Karpas-422 (cell line): ENCODE measurements around the gene CCDC121. TPM values are rescaled to one million over a fixed set of nuclear protein-coding genes. Genes with fewer than 3 reads are reported as not detected.

Source experiments
- DNase-seq: peaks from one replicate; pipeline ENCODE4 v3.0.0-alpha.2; 2015
- H2AFZ ChIP-seq: fragments of 200-600 bp; sonication (generic); 2 replicates; pipeline ENCODE4 v1.6.1; 2014; ENCODE audit warnings: antibody characterized with exemption, low read length, mixed read lengths
- H3K27ac ChIP-seq: fragments of 200-600 bp; sonication (generic); 2 replicates; pipeline ENCODE4 v1.5.1; 2014; ENCODE audit warnings: mild to moderate bottlenecking, low read length, moderate library complexity
- H3K27me3 ChIP-seq: fragments of 200-600 bp; sonication (generic); 2 replicates; pipeline ENCODE4 v1.6.1; 2014; ENCODE audit warnings: low read length, mixed read lengths
- H3K36me3 ChIP-seq: fragments of 200-600 bp; sonication (generic); 2 replicates; pipeline ENCODE4 v1.6.1; 2014; ENCODE audit warnings: low read length, mixed read lengths; ENCODE audit not compliant: insufficient read depth
- H3K4me1 ChIP-seq: fragments of 200-600 bp; sonication (generic); 2 replicates; pipeline ENCODE4 v1.6.1; 2014; ENCODE audit warnings: mild to moderate bottlenecking, low read length, mixed read lengths
- H3K4me2 ChIP-seq: fragments of 200-600 bp; sonication (generic); 2 replicates; pipeline ENCODE4 v1.6.1; 2014; ENCODE audit warnings: low read length, low read depth, mild to moderate bottlenecking; ENCODE audit not compliant: poor library complexity, severe bottlenecking
- H3K4me3 ChIP-seq: fragments of 200-600 bp; sonication (generic); 2 replicates; pipeline ENCODE4 v1.5.1; 2014; ENCODE audit warnings: mild to moderate bottlenecking, antibody characterized with exemption, low read length, mixed read lengths
- H3K79me2 ChIP-seq: fragments of 200-600 bp; sonication (generic); 2 replicates; pipeline ENCODE4 v1.6.1; 2014; ENCODE audit warnings: mild to moderate bottlenecking, low read length, mixed read lengths
- H3K9ac ChIP-seq: fragments of 200-600 bp; sonication (generic); 2 replicates; pipeline ENCODE4 v1.6.0; 2014; ENCODE audit warnings: low read length
- H3K9me2 ChIP-seq: fragments of 200-600 bp; sonication (generic), shearing (Covaris generic); replicated peaks from 2 replicates; pipeline ENCODE4 v1.6.0; 2014; ENCODE audit warnings: mild to moderate bottlenecking, low read length, moderate library complexity; ENCODE audit not compliant: insufficient read depth
- H3K9me3 ChIP-seq: fragments of 300-700, 200-600 bp; sonication (generic); 2 replicates; pipeline ENCODE4 v1.6.1; 2014; ENCODE audit warnings: low read length, mixed read lengths
- H4K20me1 ChIP-seq: fragments of 200-600 bp; sonication (generic); 2 replicates; pipeline ENCODE4 v1.6.1; 2014; ENCODE audit warnings: mild to moderate bottlenecking, antibody characterized with exemption, low read length, low read depth; ENCODE audit not compliant: insufficient read depth
- total RNA-seq: library from RNA; depleted of rRNA; stranded (reverse); fragments of >200 nt; shearing (Covaris generic); gene quantifications from 2 replicates; pipeline ENCODE4 v1.2.3, GENCODE V29; 2014; ENCODE audit warnings: low replicate concordance

The CCDC121 gene
- total RNA-seq, 1 experiment from 2014 or later, result 2.9 TPM

DNA sequence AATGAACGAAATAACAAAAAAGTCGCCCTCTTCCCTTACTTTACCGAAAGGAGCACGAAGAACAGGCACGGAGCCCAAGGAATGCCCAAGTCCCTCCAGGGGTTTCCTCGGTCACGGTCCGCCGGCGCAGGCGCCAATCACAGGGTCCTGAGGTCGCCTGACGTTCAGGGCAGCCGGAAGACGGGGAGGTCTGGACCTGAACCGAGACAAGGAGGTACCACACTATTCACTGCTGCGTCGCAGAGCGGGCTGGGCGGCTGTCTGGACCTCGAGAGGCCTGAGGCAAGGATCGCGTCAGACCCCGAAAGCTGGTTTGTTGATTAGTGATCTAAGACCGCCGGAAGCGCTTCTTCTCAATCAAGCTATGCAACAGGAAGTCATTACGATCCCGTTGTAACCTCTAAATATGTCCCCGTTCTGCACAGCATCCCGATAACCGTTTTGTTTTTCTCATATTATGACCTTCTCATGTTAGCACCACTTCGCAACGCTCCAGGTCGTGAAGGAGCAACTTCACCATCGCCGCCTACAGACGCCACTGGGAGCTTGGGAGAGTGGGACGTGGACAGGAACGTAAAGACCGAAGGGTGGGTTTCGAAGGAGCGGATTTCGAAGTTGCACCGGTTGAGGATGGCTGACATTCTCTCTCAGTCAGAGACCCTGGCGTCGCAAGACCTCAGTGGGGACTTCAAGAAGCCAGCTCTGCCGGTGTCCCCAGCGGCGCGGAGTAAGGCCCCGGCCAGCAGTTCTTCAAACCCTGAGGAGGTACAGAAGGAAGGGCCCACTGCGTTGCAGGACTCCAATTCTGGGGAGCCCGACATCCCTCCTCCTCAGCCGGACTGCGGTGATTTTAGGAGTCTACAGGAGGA is 34.7 kb upstream of the CCDC121 start, which contains the start of the genes SLC4A1AP and SUPT7L:
Gene SLC4A1AP, plus strand, starts transcription at position 605 of the 869 bp plus-strand sequence. Its CDS starts 26 bp downstream, at position 631.
Gene SUPT7L, minus strand, starts transcription at position 330 of the 869 bp plus-strand sequence. CDS start 1,422 bp downstream, outside the sequence.
- no peaks in the 10 kb centered on the region for H3K9me2 ChIP-seq
- H3K9ac ChIP-seq, result peak within 1 kb of the TSS; percentile 79
- no peaks in the 10 kb centered on the region for H3K27me3 ChIP-seq
- H4K20me1 ChIP-seq, result no peaks in the 10 kb centered on the region
- no peaks in the 10 kb centered on the region for H3K9me3 ChIP-seq
- H3K4me1 ChIP-seq, result peaks cover 27% of the 10 kb centered on the region
- H3K4me3 ChIP-seq, result peak within 1 kb of the TSS; percentile 74
- peak; percentile 91 for DNase-seq
- peaks cover 28% of the 10 kb centered on the region; the same call in 1 of the 2 replicates for H3K36me3 ChIP-seq
- H3K27ac ChIP-seq, result peak within 1 kb of the TSS; percentile 78
- peaks cover 60% of the 10 kb centered on the region for H3K79me2 ChIP-seq
- H3K4me2 ChIP-seq, result peak within 1 kb of the TSS; percentile 100
- H2AFZ ChIP-seq, result peak within 1 kb of the TSS; percentile 83

DNA sequence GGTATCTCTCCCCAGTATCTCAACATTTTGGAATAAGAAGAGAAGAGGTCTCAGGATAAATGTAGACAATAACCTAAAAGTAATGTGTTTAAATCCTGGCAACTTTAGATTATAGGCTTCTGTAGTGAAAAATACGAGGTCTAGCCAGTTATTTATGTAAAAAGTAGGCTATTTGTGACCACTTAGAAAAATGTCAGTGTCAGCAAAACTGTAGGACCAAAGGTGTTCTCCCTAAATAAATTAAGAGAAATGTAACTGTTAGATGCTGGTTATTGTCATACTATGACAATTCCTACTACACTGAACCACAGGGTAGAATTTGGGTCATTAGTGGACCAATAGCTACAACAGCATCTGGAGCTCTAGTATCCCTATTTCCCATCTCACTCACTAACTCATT is 32.6 kb upstream of the CCDC121 start:
- H3K9me3 ChIP-seq, result no peaks in the 10 kb centered on the region
- peaks cover 27% of the 10 kb centered on the region for H3K4me1 ChIP-seq
- no peak overlapping the region for H2AFZ ChIP-seq
- no peaks in the 10 kb centered on the region for H3K9me2 ChIP-seq
- no peak overlapping the region for H3K4me3 ChIP-seq
- H3K27ac ChIP-seq, result no peak overlapping the region
- no peak overlapping the region for H3K4me2 ChIP-seq
- DNase-seq, result no peak
- H3K9ac ChIP-seq, result no peak overlapping the region
- H4K20me1 ChIP-seq, result no peaks in the 10 kb centered on the region
- H3K79me2 ChIP-seq, result peaks cover 71% of the 10 kb centered on the region
- H3K27me3 ChIP-seq, result no peaks in the 10 kb centered on the region
- H3K36me3 ChIP-seq, result peaks cover 40% of the 10 kb centered on the region; the same call in 1 of the 2 replicates

DNA sequence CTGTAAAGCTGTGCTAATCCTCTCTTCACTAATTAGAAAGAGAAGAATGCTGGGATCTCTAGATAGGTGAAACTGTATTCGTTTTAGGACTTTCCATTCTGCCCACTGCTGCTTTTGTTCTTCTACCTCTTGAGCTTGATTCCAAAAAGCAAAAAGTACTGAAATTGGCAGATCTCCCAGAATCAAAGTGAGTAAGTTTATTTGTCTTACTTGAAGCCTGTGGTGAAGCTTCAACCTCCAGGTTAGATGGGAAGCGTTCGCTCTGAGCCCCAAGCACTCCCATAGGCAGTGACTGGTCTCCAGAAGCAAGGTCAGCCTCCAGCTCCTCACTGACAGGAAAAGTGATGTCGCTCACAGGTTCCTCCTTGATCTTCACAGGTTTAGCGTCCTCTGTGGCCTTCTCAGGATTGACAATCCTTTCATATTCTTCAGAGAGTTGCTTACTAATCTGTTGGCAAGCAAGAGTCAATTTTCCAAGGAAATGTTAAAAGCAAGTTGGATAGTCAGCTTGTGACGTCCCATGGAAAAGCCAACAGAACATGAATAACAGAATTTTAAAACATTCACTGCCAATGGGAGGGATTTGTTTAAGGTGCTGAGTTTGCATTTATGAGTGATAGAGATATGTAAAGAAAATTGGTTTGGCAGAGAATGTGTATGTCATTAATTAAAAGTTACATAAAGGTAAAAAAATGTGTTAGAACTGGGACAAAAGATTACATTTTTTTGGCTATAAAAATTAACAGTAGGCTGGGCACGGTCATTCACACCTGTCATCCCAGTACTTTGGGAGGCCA is 26.5 kb upstream of the CCDC121 start:
- no peaks in the 10 kb centered on the region for H4K20me1 ChIP-seq
- no peak overlapping the region for H3K27ac ChIP-seq
- H3K79me2 ChIP-seq, result peaks cover 19% of the 10 kb centered on the region
- H3K27me3 ChIP-seq, result no peaks in the 10 kb centered on the region
- no peak overlapping the region for H2AFZ ChIP-seq
- no peaks in the 10 kb centered on the region for H3K9me3 ChIP-seq
- H3K9me2 ChIP-seq, result no peaks in the 10 kb centered on the region
- no peak for DNase-seq
- no peak overlapping the region for H3K4me2 ChIP-seq
- peaks cover 3% of the 10 kb centered on the region; the same call in 1 of the 2 replicates for H3K4me1 ChIP-seq
- H3K4me3 ChIP-seq, result no peak overlapping the region
- H3K36me3 ChIP-seq, result peaks cover 60% of the 10 kb centered on the region; the same call in 1 of the 2 replicates
- H3K9ac ChIP-seq, result no peak overlapping the region

DNA sequence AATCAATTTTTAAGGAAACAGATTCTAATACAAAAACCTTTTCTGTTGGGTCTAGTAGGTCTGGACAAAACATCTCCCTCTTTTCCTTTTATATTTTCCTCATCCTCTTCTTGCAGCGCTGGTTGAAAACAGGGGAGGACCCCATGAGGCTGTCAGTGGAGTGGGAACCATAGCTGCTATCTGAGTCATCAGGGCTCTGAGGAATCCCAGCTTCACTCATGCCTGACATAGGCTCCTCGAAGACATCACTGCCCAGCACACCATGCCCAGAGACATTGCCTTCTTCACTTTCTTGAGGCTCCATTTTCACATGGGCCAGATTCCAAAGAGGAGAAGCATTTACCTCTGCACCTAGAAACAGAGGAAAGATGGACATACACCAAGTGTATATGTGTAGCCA is 24.6 kb upstream of the CCDC121 start:
- no peaks in the 10 kb centered on the region for H4K20me1 ChIP-seq
- no peak overlapping the region for H3K9ac ChIP-seq
- no peaks in the 10 kb centered on the region for H3K9me2 ChIP-seq
- peaks cover 3% of the 10 kb centered on the region; the same call in 1 of the 2 replicates for H3K4me1 ChIP-seq
- H3K4me3 ChIP-seq, result no peak overlapping the region
- no peak for DNase-seq
- H2AFZ ChIP-seq, result no peak overlapping the region
- H3K79me2 ChIP-seq, result peaks cover 13% of the 10 kb centered on the region
- no peak overlapping the region for H3K27ac ChIP-seq
- H3K9me3 ChIP-seq, result no peaks in the 10 kb centered on the region
- no peak overlapping the region for H3K4me2 ChIP-seq
- H3K36me3 ChIP-seq, result peaks cover 62% of the 10 kb centered on the region
- H3K27me3 ChIP-seq, result no peaks in the 10 kb centered on the region

DNA sequence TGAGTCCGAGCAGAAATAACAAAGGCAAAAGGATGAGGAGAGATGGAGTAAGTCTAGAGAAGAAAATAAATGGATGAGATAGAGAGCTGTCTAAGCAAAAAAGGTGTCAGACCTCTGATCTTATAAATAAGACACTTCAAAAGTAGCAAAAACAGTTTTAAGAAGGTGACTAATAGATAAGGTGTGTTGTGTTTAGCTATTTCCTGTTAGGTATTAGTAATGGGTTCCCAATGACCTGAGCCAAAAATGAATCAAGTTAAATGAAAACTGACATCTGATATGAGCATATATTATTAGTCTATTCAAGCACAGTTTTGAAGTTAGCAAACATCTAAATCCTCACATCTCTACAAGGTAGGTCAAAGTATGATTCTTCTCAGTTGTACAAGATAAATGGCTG is 24.0 kb upstream of the CCDC121 start:
- no peak overlapping the region for H2AFZ ChIP-seq
- no peaks in the 10 kb centered on the region for H4K20me1 ChIP-seq
- no peaks in the 10 kb centered on the region for H3K9me2 ChIP-seq
- H3K79me2 ChIP-seq, result peaks cover 11% of the 10 kb centered on the region
- H3K4me1 ChIP-seq, result peaks cover 3% of the 10 kb centered on the region; the same call in 1 of the 2 replicates
- no peak overlapping the region for H3K27ac ChIP-seq
- H3K9ac ChIP-seq, result no peak overlapping the region
- DNase-seq, result no peak
- peaks cover 61% of the 10 kb centered on the region for H3K36me3 ChIP-seq
- H3K4me3 ChIP-seq, result no peak overlapping the region
- H3K4me2 ChIP-seq, result no peak overlapping the region
- H3K27me3 ChIP-seq, result no peaks in the 10 kb centered on the region
- H3K9me3 ChIP-seq, result no peaks in the 10 kb centered on the region

DNA sequence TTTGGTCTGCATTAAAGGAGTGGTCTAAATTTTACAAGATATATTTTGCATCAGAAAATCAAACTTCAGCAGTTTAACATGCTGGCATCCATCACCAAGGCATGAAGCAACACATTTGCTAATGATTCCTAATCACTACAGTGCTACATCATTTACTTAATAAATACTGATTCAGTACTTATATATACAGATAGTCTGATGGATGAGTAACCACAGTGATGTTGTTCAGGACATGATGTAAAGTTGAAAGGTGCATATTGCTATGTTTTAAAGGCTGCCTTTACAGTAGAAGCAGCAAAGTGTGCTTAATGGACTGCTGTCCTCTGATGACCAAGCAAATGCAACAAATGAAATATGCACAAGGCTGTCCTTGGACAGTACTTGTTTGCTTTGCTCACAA is 23.5 kb upstream of the CCDC121 start:
- DNase-seq, result no peak
- Histone ChIP-seq H3K4me2 (no peak overlapping the region), H3K4me1 (peaks cover 3% of the 10 kb centered on the region; the same call in 1 of the 2 replicates), H3K36me3 (peaks cover 58% of the 10 kb centered on the region), H3K9me2 (no peaks in the 10 kb centered on the region), H3K27ac (no peak overlapping the region), H3K9ac (no peak overlapping the region), H3K9me3 (no peaks in the 10 kb centered on the region), H4K20me1 (no peaks in the 10 kb centered on the region), H3K79me2 (peaks cover 6% of the 10 kb centered on the region), H3K27me3 (no peaks in the 10 kb centered on the region), H2AFZ (no peak overlapping the region), H3K4me3 (no peak overlapping the region)

DNA sequence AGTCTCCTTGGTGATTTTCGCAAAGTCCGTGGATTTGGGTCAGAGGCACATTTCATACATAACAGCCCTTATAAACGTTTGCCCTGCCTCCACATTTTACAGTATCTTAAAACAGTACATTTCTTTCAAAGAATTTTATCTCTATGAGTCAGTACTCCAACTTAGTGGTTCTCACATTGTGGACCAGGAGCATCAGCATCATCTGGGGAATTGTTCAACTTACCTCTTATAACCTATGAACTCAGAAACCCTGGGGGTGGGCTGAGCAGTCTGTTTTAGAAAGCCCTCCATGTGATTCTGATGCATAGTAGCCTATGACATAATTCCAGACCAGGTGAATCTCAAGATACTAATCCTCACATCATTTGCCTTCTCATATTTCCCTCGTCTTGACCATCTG is 22.2 kb upstream of the CCDC121 start:
- Histone ChIP-seq H4K20me1 (no peaks in the 10 kb centered on the region), H3K4me1 (peaks cover 3% of the 10 kb centered on the region; the same call in 1 of the 2 replicates), H3K27me3 (no peaks in the 10 kb centered on the region), H2AFZ (no peak overlapping the region), H3K4me2 (no peak overlapping the region), H3K9me2 (no peaks in the 10 kb centered on the region), H3K27ac (no peak overlapping the region), H3K4me3 (no peak overlapping the region), H3K9ac (no peak overlapping the region), H3K79me2 (no peaks in the 10 kb centered on the region), H3K9me3 (no peaks in the 10 kb centered on the region), H3K36me3 (peaks cover 52% of the 10 kb centered on the region)
- DNase-seq, result no peak

DNA sequence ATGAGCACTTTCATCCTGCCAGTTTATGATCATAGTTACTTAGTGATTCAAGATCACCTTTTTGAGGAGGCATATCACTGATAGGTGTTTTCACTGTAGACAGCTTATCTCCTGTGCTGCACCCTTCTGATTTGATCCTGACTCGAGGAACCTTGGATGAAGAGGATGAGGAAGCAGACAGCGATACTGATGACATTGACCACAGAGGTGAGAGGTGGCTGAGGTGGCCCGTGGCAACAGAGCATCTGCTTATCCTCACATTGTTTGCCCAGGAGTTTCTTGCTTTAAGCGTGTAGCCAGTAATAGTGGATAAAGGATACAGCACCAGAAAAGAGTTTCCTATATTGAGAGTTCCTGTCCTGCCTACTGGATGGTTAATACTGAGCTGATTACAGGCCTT is 18.9 kb upstream of the CCDC121 start:
- Histone ChIP-seq H3K4me1 (peaks cover 3% of the 10 kb centered on the region; the same call in 1 of the 2 replicates), H3K79me2 (no peaks in the 10 kb centered on the region), H3K9me3 (no peaks in the 10 kb centered on the region), H2AFZ (no peak overlapping the region), H3K27ac (no peak overlapping the region), H3K9ac (no peak overlapping the region), H4K20me1 (no peaks in the 10 kb centered on the region), H3K4me3 (no peak overlapping the region), H3K36me3 (peaks cover 39% of the 10 kb centered on the region), H3K9me2 (no peaks in the 10 kb centered on the region), H3K4me2 (no peak overlapping the region), H3K27me3 (no peaks in the 10 kb centered on the region)
- no peak for DNase-seq
